Body of pancreas (tissue), 4 donors: ENCODE results near the gene HAUS6. TPM values are rescaled to one million over a fixed set of nuclear protein-coding genes. Genes with fewer than 3 reads are reported as not detected.
"Not testable (repeated sequence)": the region's sequence is repeated elsewhere in the genome, so short reads cannot be mapped to it uniquely, and the experiment has no call there.

ENCODE experiments used
- ATAC-seq: fragments of 150-250 bp; one replicate; pipeline ENCODE4 v1.9.1; 2016
- DNase-seq, 4 donors: peaks; one replicate each; pipeline ENCODE4 v3.0.0-alpha.2; 2019
- H3K27ac ChIP-seq, 4 donors: fragments of 200-600 bp; sonication (generic); 1 replicate in 3 of 4; 2 replicates in 1 of 4; pipeline versions ENCODE4 v1.5.1 to v1.6.1; 2016 to 2019; ENCODE audit warnings: mild to moderate bottlenecking in 1 of 4, mixed read lengths in 1 of 4, moderate library complexity in 1 of 4
- H3K27me3 ChIP-seq, 2 donors: fragments of 200-600 bp; sonication (generic); one replicate each; pipeline ENCODE4 v1.6.0; 2016; ENCODE audit warnings: mild to moderate bottlenecking in 1 of 2
- H3K36me3 ChIP-seq, 2 donors: fragments of 200-600 bp; sonication (generic); replicated peaks in 1 of 2; 2 replicates each; pipeline ENCODE4 v1.5.1; 2016; ENCODE audit warnings: low read depth in 2 of 2; ENCODE audit not compliant: insufficient read depth in 1 of 2
- H3K4me1 ChIP-seq: fragments of 200-600 bp; sonication (generic); one replicate; pipeline ENCODE4 v1.6.0; 2016
- H3K4me3 ChIP-seq, 2 donors: fragments of 200-600 bp; sonication (generic); 1 replicate in 1 of 2; 2 replicates in 1 of 2; pipeline ENCODE4 v1.5.1; 2016 to 2019
- H3K9me3 ChIP-seq, 3 donors: fragments of 200-600 bp; sonication (generic); 1 replicate in 2 of 3; 2 replicates in 1 of 3; pipeline ENCODE4 v1.5.1; 2016
- POLR2A ChIP-seq, 3 donors: fragments of 450-650 bp; IDR thresholded peaks; one replicate each; pipeline ENCODE4 v1.6.1; 2016; ENCODE audit warnings: antibody characterized with exemption in 3 of 3, mild to moderate bottlenecking in 2 of 3
- WGBS, 2 donors: methylation state at CpG; one replicate each; pipeline ENCODE4 v1.1.5; 2017; 5-methylcytosine and 5-hydroxymethylcytosine counted together
- intact Hi-C: fragments of 100-400 bp; cut with DNase I; formaldehyde crosslinking; loops from one replicate; pipeline ENCODE4 v1.15.1; 2023
- total RNA-seq, 2 donors: library from RNA; depleted of rRNA; stranded (reverse); fragments of >200 nt; gene quantifications; one replicate each; pipeline ENCODE4 v1.1.0, GENCODE V29; 2016
- TF ChIP-seq, protein P1 (sequence below), 7 experiments: fragments of 450-650 bp in 4 of 7; fragments of 200-600 bp in 3 of 7; sonication (generic) in 3 of 7; IDR thresholded peaks; one replicate each; pipeline ENCODE4 v1.5.1; 2016 to 2019; ENCODE audit warnings: antibody characterized with exemption in 7 of 7

HAUS6 gene
- total RNA-seq, 2 donors from 2014 or later = 5.3 to 5.4 TPM

DNA sequence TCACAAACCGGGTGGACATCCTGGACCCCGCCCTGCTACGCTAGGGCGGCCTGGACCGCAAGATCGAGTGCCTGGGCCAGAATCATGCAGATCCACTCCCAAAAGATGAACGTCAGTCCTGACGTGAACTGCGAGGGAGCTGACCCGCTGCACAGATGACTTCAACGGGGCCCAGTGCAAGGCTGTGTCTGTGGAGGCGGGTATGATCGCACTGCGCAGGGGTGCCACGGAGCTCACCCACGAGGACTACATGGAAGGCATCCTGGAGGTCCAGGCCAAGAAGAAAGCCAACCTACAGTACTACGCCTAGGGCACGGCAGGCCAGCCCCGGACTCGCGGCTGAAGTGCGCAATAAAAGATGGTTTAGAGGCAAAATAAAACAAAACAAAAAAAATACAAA lies 74.9 kb downstream of the HAUS6 start:
- DNase-seq = no peak
- Histone ChIP-seq H3K27me3 (no peaks in the 10 kb centered on the region), H3K9me3 (no peaks in the 10 kb centered on the region), H3K36me3 (no peaks in the 10 kb centered on the region), H3K4me3 (no peak overlapping the region), H3K4me1 (no peaks in the 10 kb centered on the region), H3K27ac (no peak overlapping the region)
- intact Hi-C loops = loop anchor here (10.0 kb wide), 1 partner anchor 773 kb away; no protein-coding TSS in a partner anchor
- WGBS, 2 donors = 81 to 87% methylated on average over 18 to 22 of the region's 22 CpGs
- TF ChIP-seq, protein P1, sequence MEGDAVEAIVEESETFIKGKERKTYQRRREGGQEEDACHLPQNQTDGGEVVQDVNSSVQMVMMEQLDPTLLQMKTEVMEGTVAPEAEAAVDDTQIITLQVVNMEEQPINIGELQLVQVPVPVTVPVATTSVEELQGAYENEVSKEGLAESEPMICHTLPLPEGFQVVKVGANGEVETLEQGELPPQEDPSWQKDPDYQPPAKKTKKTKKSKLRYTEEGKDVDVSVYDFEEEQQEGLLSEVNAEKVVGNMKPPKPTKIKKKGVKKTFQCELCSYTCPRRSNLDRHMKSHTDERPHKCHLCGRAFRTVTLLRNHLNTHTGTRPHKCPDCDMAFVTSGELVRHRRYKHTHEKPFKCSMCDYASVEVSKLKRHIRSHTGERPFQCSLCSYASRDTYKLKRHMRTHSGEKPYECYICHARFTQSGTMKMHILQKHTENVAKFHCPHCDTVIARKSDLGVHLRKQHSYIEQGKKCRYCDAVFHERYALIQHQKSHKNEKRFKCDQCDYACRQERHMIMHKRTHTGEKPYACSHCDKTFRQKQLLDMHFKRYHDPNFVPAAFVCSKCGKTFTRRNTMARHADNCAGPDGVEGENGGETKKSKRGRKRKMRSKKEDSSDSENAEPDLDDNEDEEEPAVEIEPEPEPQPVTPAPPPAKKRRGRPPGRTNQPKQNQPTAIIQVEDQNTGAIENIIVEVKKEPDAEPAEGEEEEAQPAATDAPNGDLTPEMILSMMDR (IDR thresholded peaks at IDR 0.05) = no peak
- no peak for TF ChIP-seq POLR2A (IDR thresholded peaks at IDR 0.05)
- no peak for ATAC-seq

DNA sequence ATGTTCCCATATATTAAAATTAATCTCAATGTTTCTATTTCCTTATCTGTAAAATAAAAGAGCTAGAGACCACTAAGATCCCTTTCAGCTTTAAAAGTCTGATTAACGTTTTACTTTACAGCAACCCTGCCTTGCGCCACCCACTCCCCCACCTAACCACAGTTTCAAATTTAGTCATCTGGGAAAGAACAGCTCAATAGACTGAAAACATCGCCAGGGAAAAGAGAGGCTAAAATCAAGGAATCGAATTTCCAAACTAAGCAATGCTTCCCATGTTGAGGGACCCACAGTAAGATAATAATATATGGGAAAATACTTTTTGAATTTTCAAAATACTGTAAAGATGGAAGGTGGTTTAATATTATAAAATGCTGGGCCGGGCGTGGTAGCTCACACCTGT lies 76.3 kb downstream of the HAUS6 start:
- 63 to 66% methylated on average over 6 of the region's 6 CpGs for WGBS, 2 donors

DNA sequence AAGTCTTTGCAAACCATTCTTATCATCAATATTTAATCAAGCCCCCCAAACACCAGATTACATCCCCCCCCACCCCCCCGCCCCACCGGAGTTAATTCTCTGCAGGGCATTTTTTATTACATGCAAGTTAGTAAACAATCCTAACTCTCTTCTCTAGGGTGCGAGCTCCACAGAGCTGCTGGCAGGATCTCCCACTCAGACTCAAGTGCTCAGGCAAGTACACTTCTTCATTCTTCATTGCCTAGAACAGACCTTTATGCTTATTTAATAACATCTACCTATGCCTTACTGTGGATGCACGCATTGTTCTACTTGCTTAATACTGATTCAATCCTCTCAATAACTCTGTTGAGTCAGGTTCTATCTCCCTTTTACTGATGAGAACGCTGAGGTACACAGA lies 79.6 kb downstream of the HAUS6 start:
- H3K9me3 ChIP-seq = no peaks in the 10 kb centered on the region
- WGBS, 2 donors = 64 to 70% methylated on average over 5 of the region's 5 CpGs

More for the DNA sequence above, 76.3 kb downstream of the HAUS6 start:
- Histone ChIP-seq H3K27me3 (no peaks in the 10 kb centered on the region), H3K9me3 (no peaks in the 10 kb centered on the region), H3K27ac (no peak overlapping the region), H3K36me3 (no peaks in the 10 kb centered on the region), H3K4me1 (no peaks in the 10 kb centered on the region), H3K4me3 (no peak overlapping the region)
- no peak for TF ChIP-seq POLR2A (IDR thresholded peaks at IDR 0.05)
- TF ChIP-seq, protein P1 (IDR thresholded peaks at IDR 0.05) = no peak
- ATAC-seq = no peak
- intact Hi-C loops = loop anchor here (10.0 kb wide), 1 partner anchor 772 kb away; no protein-coding TSS in a partner anchor
- no peak for DNase-seq

DNA sequence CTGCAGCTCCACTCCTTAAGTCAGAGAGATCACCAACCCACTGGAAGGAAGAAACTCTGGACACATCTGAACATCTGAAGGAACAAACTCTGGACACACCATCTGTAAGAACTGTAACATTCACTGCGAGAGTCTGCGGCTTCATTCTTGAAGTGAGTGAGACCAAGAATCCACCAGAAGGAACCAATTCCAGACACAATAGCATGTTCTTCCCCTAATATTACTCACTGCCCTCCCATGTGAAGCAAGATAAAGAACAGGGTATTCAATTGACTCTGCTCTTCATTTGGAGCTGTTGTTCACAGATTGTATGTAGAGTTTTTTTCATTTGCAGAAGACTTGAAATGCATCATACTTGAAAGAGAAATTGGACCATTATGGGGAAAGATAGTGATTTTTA lies 80.5 kb downstream of the HAUS6 start:
- ATAC-seq (no peak), DNase-seq (no peak)
- Histone ChIP-seq H3K27ac (no peak overlapping the region), H3K4me1 (no peaks in the 10 kb centered on the region), H3K27me3 (no peaks in the 10 kb centered on the region), H3K9me3 (no peaks in the 10 kb centered on the region), H3K4me3 (no peak overlapping the region), H3K36me3 (no peaks in the 10 kb centered on the region)
- TF ChIP-seq, protein P1 (IDR thresholded peaks at IDR 0.05) = no peak
- TF ChIP-seq POLR2A (IDR thresholded peaks at IDR 0.05) = no peak
- intact Hi-C loops = loop anchor here (10.0 kb wide), 1 partner anchor 767 kb away; no protein-coding TSS in a partner anchor
- WGBS, 2 donors = 83 to 92% methylated on average over 2 of the region's 2 CpGs

More for the DNA sequence above, 79.6 kb downstream of the HAUS6 start:
- H3K4me1 ChIP-seq = no peaks in the 10 kb centered on the region
- no peak overlapping the region for H3K4me3 ChIP-seq
- no peaks in the 10 kb centered on the region for H3K27me3 ChIP-seq
- intact Hi-C loops = loop anchor here (10.0 kb wide), 1 partner anchor 768 kb away; no protein-coding TSS in a partner anchor
- no peak for DNase-seq
- no peak for ATAC-seq
- H3K36me3 ChIP-seq = no peaks in the 10 kb centered on the region
- no peak for TF ChIP-seq POLR2A (IDR thresholded peaks at IDR 0.05)
- TF ChIP-seq, protein P1 (IDR thresholded peaks at IDR 0.05) = no peak
- H3K27ac ChIP-seq = no peak overlapping the region

DNA sequence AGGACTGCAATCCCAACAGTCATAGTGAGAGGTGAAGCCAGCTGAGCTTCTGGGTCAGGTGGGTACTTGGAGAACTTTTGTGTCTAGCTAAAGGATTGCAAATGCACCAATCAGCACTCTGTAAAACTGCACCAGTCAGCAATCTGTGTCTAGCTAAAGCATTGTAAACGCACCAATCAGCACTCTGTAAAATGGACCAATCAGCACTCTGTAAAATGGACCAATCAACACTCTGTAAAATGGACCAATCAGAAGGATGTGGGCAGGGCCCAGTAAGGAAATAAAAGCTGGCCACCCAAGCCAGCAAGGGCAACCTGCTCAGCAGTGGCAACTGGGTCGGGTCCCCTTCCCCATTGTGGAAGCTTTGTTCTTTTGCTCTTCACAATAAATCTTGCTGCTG lies 81.1 kb downstream of the HAUS6 start:
- ATAC-seq, H3K27me3 ChIP-seq: not testable (repeated sequence)

More for the DNA sequence above, 81.1 kb downstream of the HAUS6 start:
- H3K36me3 ChIP-seq, H3K4me1 ChIP-seq, H3K27ac ChIP-seq, DNase-seq, H3K4me3 ChIP-seq, H3K9me3 ChIP-seq: not testable (repeated sequence)
- intact Hi-C loops = loop anchor here (10.0 kb wide), 1 partner anchor 767 kb away; no protein-coding TSS in a partner anchor
- 70 to 87% methylated on average over 1 to 2 of the region's 2 CpGs for WGBS, 2 donors
